ENCODE measurements around the gene PKP3.
"Not testable (repeated sequence)": the region's sequence is repeated elsewhere in the genome, so short reads cannot be mapped to it uniquely, and the experiment has no call there.

PKP3 gene

GRCh38 chr11:377174-377865, 16.7 kb upstream of the PKP3 start:
- no peak for DNase-seq (ENCODE audit: low spot score)

- no peak for DNase-seq (ENCODE audit: low spot score)
Measured at GRCh38 chr11:377883-378500, 16.0 kb upstream of the PKP3 start.

GRCh38 chr11:379205-380094, 14.6 kb upstream of the PKP3 start:
- no peak for DNase-seq (ENCODE audit: low spot score)

GRCh38 chr11:380095-380480, 13.9 kb upstream of the PKP3 start:
- no peak for DNase-seq (ENCODE audit: low spot score)

- DNase-seq (ENCODE audit: low spot score): no peak
Measured at GRCh38 chr11:380491-380890, 13.5 kb upstream of the PKP3 start.

- DNase-seq (ENCODE audit: low spot score): no peak
Measured at GRCh38 chr11:380996-381395, 13.0 kb upstream of the PKP3 start.

- no peak for DNase-seq (ENCODE audit: low spot score)
Measured at GRCh38 chr11:381501-382072, 12.4 kb upstream of the PKP3 start.

- DNase-seq (ENCODE audit: low spot score): no peak
Measured at GRCh38 chr11:382081-382629, 11.9 kb upstream of the PKP3 start.

- no peak for DNase-seq (ENCODE audit: low spot score)
Measured at GRCh38 chr11:383431-383830, 10.6 kb upstream of the PKP3 start.

GRCh38 chr11:384511-384910, 9.5 kb upstream of the PKP3 start:
- no peak for DNase-seq (ENCODE audit: low spot score)

GRCh38 chr11:385594-386351, 8.2 kb upstream of the PKP3 start:
- no peak for DNase-seq (ENCODE audit: low spot score)

- DNase-seq (ENCODE audit: low spot score): no peak
Measured at GRCh38 chr11:386483-386882, 7.5 kb upstream of the PKP3 start.

GRCh38 chr11:387193-387793, 6.7 kb upstream of the PKP3 start:
- DNase-seq (ENCODE audit: low spot score): no peak

GRCh38 chr11:389369-389768, 4.6 kb upstream of the PKP3 start:
- DNase-seq (ENCODE audit: low spot score): not testable (repeated sequence)

- DNase-seq (ENCODE audit: low spot score): peak; percentile 69
Measured at GRCh38 chr11:390175-390574, 3.8 kb upstream of the PKP3 start.

GRCh38 chr11:391117-392017, 2.6 kb upstream of the PKP3 start:
- no peak for DNase-seq (ENCODE audit: low spot score)

GRCh38 chr11:392102-392777, 1.8 kb upstream of the PKP3 start:
- DNase-seq (ENCODE audit: low spot score): no peak

GRCh38 chr11:393219-394033, 583 bp upstream of the PKP3 start:
- DNase-seq (ENCODE audit: low spot score): no peak
